Esophagus muscularis mucosa (tissue), 4 donors: ENCODE results near the gene SF3A2. TPM values are rescaled to one million over a fixed set of nuclear protein-coding genes. Genes with fewer than 3 reads are reported as not detected.

Experiments used
- DNase-seq: peaks from one replicate; pipeline ENCODE4 v3.0.0-alpha.2; 2017; ENCODE audit errors: extremely low spot score
- H3K27ac ChIP-seq, 4 donors: fragments of 200-600 bp; sonication (generic); replicated peaks in 1 of 4; 1 replicate in 3 of 4; 2 replicates in 1 of 4; pipeline ENCODE4 v1.5.1; 2016 to 2019; ENCODE audit warnings: mild to moderate bottlenecking in 1 of 4
- H3K27me3 ChIP-seq, 4 donors: fragments of 200-600 bp; sonication (generic); one replicate each; pipeline versions ENCODE4 v1.5.1 to v1.6.0; 2016 to 2019
- H3K36me3 ChIP-seq, 4 donors: fragments of 200-600 bp; sonication (generic); one replicate each; pipeline ENCODE4 v1.5.1; 2016 to 2019
- H3K4me1 ChIP-seq, 4 donors: fragments of 200-600 bp; sonication (generic); one replicate each; pipeline ENCODE4 v1.5.1; 2016 to 2019
- H3K4me3 ChIP-seq, 4 donors: fragments of 200-600 bp; sonication (generic); 1 replicate in 2 of 4; 2 replicates in 2 of 4; pipeline ENCODE4 v1.5.1; 2016 to 2019; ENCODE audit warnings: mild to moderate bottlenecking in 4 of 4, moderate library complexity in 1 of 4
- H3K9me3 ChIP-seq, 4 donors: fragments of 200-600 bp; sonication (generic); 1 replicate in 3 of 4; 2 replicates in 1 of 4; pipeline ENCODE4 v1.5.1; 2016 to 2019
- EP300 ChIP-seq: sonication (generic); formaldehyde crosslinking; IDR thresholded peaks from one replicate; pipeline ENCODE4 v1.6.1; 2017; ENCODE audit warnings: antibody characterized with exemption
- POLR2A ChIP-seq: fragments of 450-650 bp; IDR thresholded peaks from one replicate; pipeline ENCODE4 v1.6.1; 2017; ENCODE audit warnings: antibody characterized with exemption, moderate library complexity, mild to moderate bottlenecking, low read depth
- POLR2AphosphoS5 ChIP-seq, 2 donors: sonication (generic); formaldehyde crosslinking; IDR thresholded peaks; one replicate each; pipeline ENCODE4 v1.6.1; 2017; ENCODE audit warnings: antibody characterized with exemption in 2 of 2
- WGBS: methylation state at CpG from one replicate; pipeline ENCODE4 v1.1.5; 2018; 5-methylcytosine and 5-hydroxymethylcytosine counted together
- intact Hi-C: fragments of 100-400 bp; cut with DNase I; formaldehyde crosslinking; loops from one replicate; pipeline ENCODE4 v1.15.1; 2023
- total RNA-seq, 4 donors: library from RNA; depleted of rRNA; stranded (reverse); fragments of >200 nt; gene quantifications; one replicate each; pipeline versions ENCODE4 v1.1.0 to v1.2.1, GENCODE V29; 2016
- TF ChIP-seq, protein P1 (sequence below), 3 experiments: fragments of 200-600 bp in 2 of 3; fragments of 450-650 bp in 1 of 3; sonication (generic) in 2 of 3; IDR thresholded peaks; one replicate each; pipeline ENCODE4 v1.5.1; 2017 to 2019; ENCODE audit warnings: antibody characterized with exemption in 3 of 3, mild to moderate bottlenecking in 2 of 3, moderate library complexity in 1 of 3

The SF3A2 gene
- total RNA-seq, 4 donors from 2014 or later, result 29.5 to 56.9 (median 35.3) TPM

DNA sequence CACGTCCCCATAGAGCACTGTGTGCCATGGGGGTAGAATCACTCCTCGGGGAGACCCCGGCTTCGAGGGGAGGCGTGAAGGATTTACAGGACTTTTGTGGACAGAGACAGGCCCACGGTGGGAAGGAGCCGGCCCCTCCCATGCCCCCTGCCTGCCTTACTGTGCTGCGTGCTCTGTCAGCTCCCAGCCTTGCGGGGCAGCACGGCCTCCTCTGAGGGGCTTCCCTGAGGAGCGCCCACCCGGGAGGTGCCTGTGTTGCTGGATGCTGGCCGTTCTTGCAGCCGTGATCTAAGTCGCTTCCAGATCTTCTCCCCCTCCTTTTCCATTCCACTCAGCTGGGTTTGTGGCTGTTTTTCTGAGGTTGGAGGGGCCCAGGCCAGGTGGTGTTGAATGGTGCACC, 29.6 kb upstream of the SF3A2 start:
- TF ChIP-seq POLR2AphosphoS5 (IDR thresholded peaks at IDR 0.05) (no peak), POLR2A (no peak), EP300 (no peak)
- TF ChIP-seq, protein P1, sequence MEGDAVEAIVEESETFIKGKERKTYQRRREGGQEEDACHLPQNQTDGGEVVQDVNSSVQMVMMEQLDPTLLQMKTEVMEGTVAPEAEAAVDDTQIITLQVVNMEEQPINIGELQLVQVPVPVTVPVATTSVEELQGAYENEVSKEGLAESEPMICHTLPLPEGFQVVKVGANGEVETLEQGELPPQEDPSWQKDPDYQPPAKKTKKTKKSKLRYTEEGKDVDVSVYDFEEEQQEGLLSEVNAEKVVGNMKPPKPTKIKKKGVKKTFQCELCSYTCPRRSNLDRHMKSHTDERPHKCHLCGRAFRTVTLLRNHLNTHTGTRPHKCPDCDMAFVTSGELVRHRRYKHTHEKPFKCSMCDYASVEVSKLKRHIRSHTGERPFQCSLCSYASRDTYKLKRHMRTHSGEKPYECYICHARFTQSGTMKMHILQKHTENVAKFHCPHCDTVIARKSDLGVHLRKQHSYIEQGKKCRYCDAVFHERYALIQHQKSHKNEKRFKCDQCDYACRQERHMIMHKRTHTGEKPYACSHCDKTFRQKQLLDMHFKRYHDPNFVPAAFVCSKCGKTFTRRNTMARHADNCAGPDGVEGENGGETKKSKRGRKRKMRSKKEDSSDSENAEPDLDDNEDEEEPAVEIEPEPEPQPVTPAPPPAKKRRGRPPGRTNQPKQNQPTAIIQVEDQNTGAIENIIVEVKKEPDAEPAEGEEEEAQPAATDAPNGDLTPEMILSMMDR (IDR thresholded peaks at IDR 0.05), result no peak
- WGBS, result 94% methylated on average over 13 of the region's 15 CpGs
- H3K27ac ChIP-seq, result no peak overlapping the region
- H3K9me3 ChIP-seq, result no peaks in the 10 kb centered on the region
- no peaks in the 10 kb centered on the region for H3K27me3 ChIP-seq
- H3K4me3 ChIP-seq, result no peak overlapping the region
- peaks cover 49 to 94% (median 76%) of the 10 kb centered on the region in 4 donors for H3K36me3 ChIP-seq
- peaks cover 10 to 20% (median 15%) of the 10 kb centered on the region in 4 donors for H3K4me1 ChIP-seq
- intact Hi-C loops, result no loop called here
- DNase-seq, result no peak

DNA sequence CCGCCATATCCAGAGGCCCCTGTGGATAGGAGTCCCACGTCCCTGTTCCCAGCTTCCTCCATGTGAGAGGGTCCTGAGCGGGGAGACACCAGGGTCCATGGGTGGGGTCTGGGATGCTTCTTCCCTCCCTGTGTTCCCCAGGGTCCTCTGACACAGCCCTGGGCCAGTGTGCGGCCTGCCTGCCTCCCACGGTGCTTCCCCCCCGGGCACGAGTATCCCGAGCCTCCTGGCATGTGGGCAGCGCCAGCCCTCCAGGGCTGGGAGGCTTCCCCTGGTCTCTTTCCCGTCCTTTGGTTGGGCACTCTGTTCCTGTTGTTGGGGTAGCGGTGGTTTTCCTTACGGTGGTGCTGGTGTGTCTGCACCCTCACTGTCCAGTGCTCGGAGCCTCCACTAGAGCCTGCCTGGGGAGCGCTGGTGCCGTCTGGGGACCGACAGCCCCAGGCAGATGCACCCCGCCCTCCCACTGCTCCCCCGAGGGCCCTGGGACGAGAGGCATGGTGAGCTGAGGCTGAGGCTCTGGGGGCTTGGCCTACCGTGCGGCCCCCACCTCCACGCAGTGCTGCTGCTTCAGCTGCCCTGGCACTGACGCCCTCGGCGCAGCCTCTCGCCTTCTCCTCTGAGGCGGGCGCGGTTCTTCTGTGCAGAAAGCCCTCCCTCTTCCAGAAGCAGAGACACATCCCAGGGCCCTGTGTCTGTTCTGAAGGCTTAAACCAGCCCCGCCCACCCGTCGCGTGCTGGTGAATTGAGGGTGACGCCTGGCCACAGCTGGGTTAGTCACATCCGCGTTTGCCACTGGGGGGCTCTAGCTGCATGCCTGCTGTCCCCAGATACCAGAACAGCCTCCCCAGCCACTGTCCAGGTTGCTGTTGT, 28.4 kb upstream of the SF3A2 start:
- Histone ChIP-seq H3K9me3 (no peaks in the 10 kb centered on the region), H3K4me1 (peaks cover 10 to 20% (median 15%) of the 10 kb centered on the region in 4 donors), H3K27me3 (no peaks in the 10 kb centered on the region), H3K27ac (no peak overlapping the region), H3K4me3 (no peak overlapping the region), H3K36me3 (peaks cover 42 to 94% (median 77%) of the 10 kb centered on the region in 4 donors)
- intact Hi-C loops, result no loop called here
- DNase-seq, result no peak
- WGBS, result 68% methylated on average over 22 of the region's 36 CpGs
- TF ChIP-seq POLR2A (no peak), POLR2AphosphoS5 (IDR thresholded peaks at IDR 0.05) (peak in 1 of 2 donors; percentile 11), EP300 (no peak)
- TF ChIP-seq, protein P1 (IDR thresholded peaks at IDR 0.05), result peak in 1 of 3 experiments; percentile 14

DNA sequence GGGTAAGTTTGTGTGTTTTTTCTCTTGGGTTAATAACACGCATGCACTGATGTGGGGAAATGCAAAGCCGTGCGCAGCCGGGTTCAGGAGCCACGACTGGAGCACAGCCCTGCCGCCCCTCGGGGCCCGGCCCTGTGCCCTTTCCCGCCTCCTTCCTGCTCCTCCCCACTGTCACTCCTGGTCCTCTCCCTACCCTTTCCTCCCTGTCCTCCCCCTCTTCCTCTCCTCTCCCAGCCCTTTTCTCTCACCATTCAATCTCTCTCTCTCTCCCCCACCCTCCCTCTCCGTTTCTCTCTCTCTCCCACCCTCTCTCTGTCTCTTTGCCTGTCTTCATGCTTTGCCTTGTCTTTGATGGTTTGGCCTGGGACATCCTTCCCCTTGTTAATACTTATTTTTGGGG, 27.6 kb upstream of the SF3A2 start:
- TF ChIP-seq, protein P1 (IDR thresholded peaks at IDR 0.05), result no peak
- TF ChIP-seq POLR2A (no peak), EP300 (no peak), POLR2AphosphoS5 (IDR thresholded peaks at IDR 0.05) (no peak)
- Histone ChIP-seq H3K27ac (no peak overlapping the region), H3K4me1 (peaks cover 10 to 20% (median 15%) of the 10 kb centered on the region in 4 donors), H3K4me3 (no peak overlapping the region), H3K27me3 (no peaks in the 10 kb centered on the region), H3K36me3 (peaks cover 48 to 94% (median 77%) of the 10 kb centered on the region in 4 donors), H3K9me3 (no peaks in the 10 kb centered on the region)
- DNase-seq, result no peak
- 66% methylated on average over 10 of the region's 10 CpGs for WGBS
- intact Hi-C loops, result no loop called here

DNA sequence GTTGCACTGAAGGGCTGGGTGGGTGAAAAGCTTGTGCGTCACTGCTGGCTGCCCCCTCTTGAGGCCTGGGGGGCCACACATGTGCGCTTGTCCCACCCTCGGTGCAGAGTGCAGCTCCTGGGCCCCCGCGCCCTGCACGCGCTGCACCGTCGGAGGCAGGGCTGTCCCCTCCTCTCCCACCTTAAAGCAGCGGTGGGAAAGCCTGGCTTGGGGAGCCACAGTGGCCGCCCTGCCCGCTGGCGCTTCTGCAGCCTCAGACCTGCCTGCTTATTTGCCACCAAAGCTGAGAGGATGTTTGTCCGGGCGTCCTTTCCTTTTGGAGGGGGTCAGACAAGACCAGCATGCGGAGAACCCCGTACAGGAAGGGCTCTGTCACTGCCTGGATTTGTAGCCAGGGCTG, 27.2 kb upstream of the SF3A2 start:
- Histone ChIP-seq H3K27ac (no peak overlapping the region), H3K4me1 (peaks cover 10 to 20% (median 15%) of the 10 kb centered on the region in 4 donors), H3K9me3 (no peaks in the 10 kb centered on the region), H3K36me3 (peaks cover 51 to 94% (median 79%) of the 10 kb centered on the region in 4 donors), H3K4me3 (no peak overlapping the region), H3K27me3 (no peaks in the 10 kb centered on the region)
- no peak for DNase-seq
- no peak for TF ChIP-seq EP300
- TF ChIP-seq POLR2AphosphoS5 (IDR thresholded peaks at IDR 0.05), result no peak
- no peak for TF ChIP-seq POLR2A
- TF ChIP-seq, protein P1 (IDR thresholded peaks at IDR 0.05), result no peak
- 95% methylated on average over 5 of the region's 17 CpGs for WGBS
- intact Hi-C loops, result no loop called here
